Kidney epithelial cell (primary cell): ENCODE data around the gene OAS2. TPM values are rescaled to one million over a fixed set of nuclear protein-coding genes. Genes with fewer than 3 reads are reported as not detected.

ENCODE experiments used
- DNase-seq: peaks from one replicate; pipeline ENCODE4 v3.0.0-alpha.2; 2010; ENCODE audit warnings: low read depth
- H3K27me3 ChIP-seq: 2 replicates; pipeline ENCODE4 v1.6.0; 2011; ENCODE audit warnings: low read length; ENCODE audit not compliant: control insufficient read depth, insufficient read depth
- H3K36me3 ChIP-seq: 2 replicates; pipeline ENCODE4 v1.5.1; 2011; ENCODE audit warnings: low read length; ENCODE audit not compliant: control insufficient read depth, insufficient read depth
- H3K4me3 ChIP-seq: 2 replicates; pipeline ENCODE4 v1.5.1; 2011; ENCODE audit warnings: low read depth, mild to moderate bottlenecking, control low read depth, low read length
- CTCF ChIP-seq: IDR thresholded peaks from 2 replicates; pipeline ENCODE4 v1.5.1; 2011; ENCODE audit warnings: mild to moderate bottlenecking, moderate library complexity, low read length, control low read depth, inconsistent platforms; ENCODE audit not compliant: insufficient read depth, poor library complexity, severe bottlenecking
- total RNA-seq: library from RNA; depleted of rRNA; stranded (reverse); fragments of >200 nt; gene quantifications from 2 replicates; pipeline ENCODE4 v1.2.3, GENCODE V29; 2015

OAS2 gene
- total RNA-seq, 1 donor from 2014 or later = 3.6 TPM

DNA sequence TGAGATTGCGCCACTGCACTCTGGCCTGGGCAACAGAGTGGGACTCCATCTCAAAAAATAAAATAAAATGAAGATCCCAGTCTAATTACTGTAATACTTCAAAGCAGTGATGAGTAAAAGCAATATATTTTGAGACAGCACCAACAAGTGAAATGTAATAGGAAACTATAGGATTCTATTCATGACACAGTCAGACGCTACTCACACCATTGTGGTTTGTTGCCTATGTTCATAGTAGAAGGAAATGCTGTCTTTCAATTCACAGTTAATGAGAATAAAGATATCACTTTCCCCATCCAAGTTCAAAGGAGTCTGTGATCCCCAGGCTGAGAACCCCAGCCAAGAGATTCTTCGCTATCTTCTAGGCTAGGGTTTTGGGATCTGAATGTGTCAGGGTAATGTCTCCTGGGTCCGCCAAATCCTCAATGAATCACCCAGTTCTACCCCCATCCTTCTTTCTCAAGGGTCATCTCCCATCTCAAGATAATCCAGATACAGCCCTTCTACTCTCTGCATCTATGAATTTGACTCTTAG, 61.7 kb downstream of the OAS2 start:
- no peak for TF ChIP-seq CTCF
- DNase-seq = no peak

DNA sequence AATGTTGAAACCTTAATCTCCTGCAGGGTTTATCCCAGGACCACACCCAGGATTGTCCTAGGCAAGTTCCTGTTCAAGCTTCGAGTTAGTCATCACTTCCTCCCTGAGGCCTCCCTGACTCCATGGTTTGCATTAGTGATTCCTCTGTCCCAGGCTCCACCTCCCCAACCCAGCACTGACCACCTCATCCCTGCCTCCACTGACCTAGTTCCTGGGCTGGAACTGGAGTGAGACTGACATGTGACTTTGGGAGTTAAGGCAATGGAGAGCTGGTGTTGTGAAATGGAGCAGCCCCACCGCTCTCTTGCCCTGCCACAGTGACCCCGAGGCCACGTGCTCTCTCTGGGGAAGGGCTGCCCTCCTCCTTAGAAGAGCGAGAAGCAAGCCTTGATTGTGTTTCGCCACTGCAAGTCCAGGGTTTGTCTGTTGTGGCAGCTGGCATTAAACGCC, 62.4 kb downstream of the OAS2 start:
- DNase-seq = peak; percentile 54
- Histone ChIP-seq H3K4me3 (no peak overlapping the region), H3K36me3 (no peaks in the 10 kb centered on the region), H3K27me3 (peaks cover 3% of the 10 kb centered on the region)
- TF ChIP-seq CTCF = no peak

More for the DNA sequence above, 61.7 kb downstream of the OAS2 start:
- H3K36me3 ChIP-seq = no peaks in the 10 kb centered on the region
- no peaks in the 10 kb centered on the region for H3K27me3 ChIP-seq
- H3K4me3 ChIP-seq = no peak overlapping the region

DNA sequence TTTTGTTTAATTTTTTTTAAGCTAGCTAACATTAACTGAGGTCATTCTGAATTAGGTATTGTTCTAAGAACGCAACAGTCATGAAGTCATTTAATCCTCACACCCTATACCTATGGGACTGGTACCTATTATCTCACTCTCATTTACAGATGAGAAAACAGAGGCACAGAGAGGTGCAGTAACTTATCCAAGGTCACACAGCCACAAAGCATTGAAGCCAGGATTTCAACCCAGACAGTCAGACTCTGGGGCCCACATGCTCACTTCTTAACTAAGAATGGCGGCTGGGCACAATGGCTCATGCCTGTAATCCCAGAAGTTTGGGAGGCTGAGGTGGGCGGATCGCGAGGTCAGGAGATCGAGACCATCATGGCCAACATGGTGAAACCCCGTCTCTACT, 63.2 kb downstream of the OAS2 start:
- Histone ChIP-seq H3K4me3 (no peak overlapping the region), H3K36me3 (no peaks in the 10 kb centered on the region), H3K27me3 (peaks cover 3% of the 10 kb centered on the region)
- DNase-seq = no peak
- no peak for TF ChIP-seq CTCF

- Histone ChIP-seq H3K27me3 (peaks cover 3% of the 10 kb centered on the region), H3K36me3 (no peaks in the 10 kb centered on the region), H3K4me3 (no peak overlapping the region)
- TF ChIP-seq CTCF = no peak
- no peak for DNase-seq
These were observed 64.9 kb downstream of the OAS2 start for GRCh38 chr12:113043240-113043639.

DNA sequence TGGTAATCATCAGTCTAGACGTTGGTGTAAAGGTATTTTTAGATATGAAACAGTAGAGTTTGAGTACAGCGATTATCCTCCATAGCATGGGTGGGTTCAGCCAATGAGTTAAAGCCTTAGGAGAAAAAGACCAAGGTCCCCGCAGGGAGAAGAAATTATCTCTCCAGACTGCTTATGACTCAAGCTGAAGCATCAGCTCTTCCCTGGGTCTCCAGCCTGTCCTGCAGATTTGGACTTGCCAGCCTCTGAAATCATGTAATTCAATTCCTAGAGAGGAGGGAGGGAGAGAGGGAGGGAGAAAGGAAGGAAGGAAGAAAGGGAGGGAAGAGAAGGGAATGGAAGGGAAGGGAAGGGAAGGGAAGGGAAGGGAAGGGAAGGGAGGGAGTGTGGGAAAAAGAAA, 66.2 kb downstream of the OAS2 start:
- Histone ChIP-seq H3K4me3 (no peak overlapping the region), H3K36me3 (no peaks in the 10 kb centered on the region), H3K27me3 (peaks cover 3% of the 10 kb centered on the region)
- no peak for DNase-seq
- TF ChIP-seq CTCF = no peak

GRCh38 chr12:113048716-113049127, 70.4 kb downstream of the OAS2 start:
- peak; percentile 78 for TF ChIP-seq CTCF
- H3K36me3 ChIP-seq = no peaks in the 10 kb centered on the region
- no peak overlapping the region for H3K4me3 ChIP-seq
- peaks cover 8% of the 10 kb centered on the region for H3K27me3 ChIP-seq
- DNase-seq = peak; percentile 7
